ENCODE data around the gene EPHA2.
A peak's percentile ranks its signal among the peaks of the same experiment; 100 is the strongest.

EPHA2 gene

GRCh38 chr1:16088996-16089395 lies 66.9 kb downstream of the EPHA2 start:
- no peak for DNase-seq

DNA sequence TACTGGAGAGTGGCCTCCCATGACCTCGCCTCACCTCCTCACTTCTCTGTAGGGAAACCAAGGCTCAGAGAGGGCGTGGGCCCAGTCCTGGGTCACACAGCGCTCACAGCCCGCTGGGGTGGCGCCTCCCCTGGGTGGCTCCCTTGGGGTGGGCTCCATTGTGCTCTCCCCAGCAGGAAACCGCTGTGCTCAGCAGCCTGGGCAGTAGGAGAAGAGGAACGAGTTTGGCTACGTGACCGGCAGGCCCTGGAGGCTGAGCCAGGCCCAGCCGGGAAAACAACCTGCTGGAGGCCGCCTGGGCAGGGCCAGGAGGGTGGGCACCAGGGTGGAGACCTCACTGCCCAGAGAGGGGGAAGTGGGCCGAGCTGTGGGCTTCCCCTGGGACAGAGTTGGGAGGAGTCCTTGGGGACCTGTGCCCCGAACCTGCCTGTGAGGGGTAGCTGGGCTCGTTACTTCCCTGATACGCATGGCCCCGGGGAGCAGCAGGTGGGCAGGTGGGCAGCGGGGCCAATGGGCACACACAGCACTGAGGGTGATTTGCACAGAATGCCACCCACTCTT lies 67.4 kb downstream of the EPHA2 start:
- DNase-seq = no peak

DNA sequence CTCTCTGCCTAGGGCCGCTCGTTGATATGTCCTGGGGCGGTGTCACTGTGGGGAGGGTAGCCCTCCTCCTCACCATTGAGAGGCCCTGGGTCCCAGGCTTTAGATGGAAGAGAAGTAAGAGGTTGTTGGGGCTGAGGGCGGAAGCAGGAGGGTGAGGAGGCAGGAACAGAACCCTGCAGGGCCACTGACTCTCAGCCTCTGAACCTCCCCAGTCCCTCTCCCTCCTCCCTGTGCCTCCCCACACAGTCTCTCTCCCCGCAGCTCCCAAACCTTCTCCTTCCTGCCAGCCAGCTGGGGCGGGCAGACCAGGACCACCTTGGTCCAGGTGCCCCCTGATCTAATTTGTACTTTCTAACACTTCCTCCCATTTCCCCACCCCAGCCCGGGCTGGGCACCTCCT lies 68.1 kb downstream of the EPHA2 start:
- no peak for DNase-seq

DNA sequence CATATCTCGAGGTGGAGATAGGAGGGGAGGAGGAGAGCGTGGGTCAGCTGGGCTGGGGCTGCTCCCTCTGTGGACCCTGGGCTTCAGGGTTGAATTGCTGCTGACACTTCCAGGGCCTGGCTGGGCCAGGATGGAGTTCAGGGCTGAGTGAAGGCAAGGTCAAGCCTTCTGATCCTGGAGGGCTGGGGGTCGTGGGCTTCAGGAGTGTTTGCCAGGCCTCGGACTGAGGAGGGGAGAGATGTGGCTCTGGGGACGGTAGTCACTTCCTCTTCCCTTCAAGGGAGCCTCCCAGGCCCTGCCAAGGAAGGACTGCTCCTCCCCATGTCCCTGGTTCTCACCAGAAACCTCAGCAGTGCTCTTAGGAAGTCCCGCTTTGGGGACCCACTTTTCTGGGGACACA lies 70.3 kb downstream of the EPHA2 start:
- peak in 2 of 3 donors; percentile 29 to 48 for DNase-seq

DNA sequence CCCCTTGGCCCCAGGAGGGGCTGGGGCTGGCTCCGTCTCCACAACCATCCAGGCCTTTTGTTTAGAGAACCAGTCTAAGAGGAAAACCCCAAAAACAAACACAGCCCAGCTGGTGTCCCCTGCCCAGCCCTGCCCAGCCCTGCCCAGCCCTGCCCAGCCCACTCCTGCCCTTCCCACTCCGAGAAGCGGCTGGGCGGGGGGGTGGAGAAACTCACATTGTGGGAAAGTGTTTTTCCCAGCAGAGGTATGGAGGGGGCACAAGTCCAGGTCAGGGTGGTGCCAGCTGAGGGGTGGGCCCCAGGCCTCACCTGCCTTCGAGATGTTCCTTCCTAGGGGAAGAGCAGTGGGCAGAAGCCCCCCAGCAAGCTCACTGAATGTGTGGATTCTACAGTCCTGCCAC lies 72.4 kb downstream of the EPHA2 start:
- no peak for DNase-seq

GRCh38 chr1:16082283-16083038 lies 73.4 kb downstream of the EPHA2 start:
- peak; percentile 69 to 84 (median 83) for DNase-seq

DNA sequence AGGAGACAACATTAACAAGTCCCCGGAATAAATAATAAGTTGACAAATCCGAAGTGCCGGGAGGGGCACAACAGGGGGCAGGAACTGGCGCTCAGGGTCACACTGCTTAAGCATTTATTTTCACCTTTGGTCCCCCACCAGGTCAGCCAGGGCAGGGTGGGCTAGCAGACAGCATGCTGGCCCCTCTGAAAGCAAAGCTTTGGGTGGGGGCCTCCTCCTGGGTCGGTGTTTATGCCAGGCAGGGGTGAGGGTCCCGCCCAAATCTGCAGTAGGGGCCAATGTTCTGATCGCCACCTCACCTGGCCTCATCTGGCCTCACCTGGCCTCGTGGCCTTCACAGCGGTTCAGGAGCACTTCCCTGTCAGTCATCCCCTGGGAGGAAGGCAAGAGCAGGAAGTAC lies 74.2 kb downstream of the EPHA2 start:
- DNase-seq = no peak

DNA sequence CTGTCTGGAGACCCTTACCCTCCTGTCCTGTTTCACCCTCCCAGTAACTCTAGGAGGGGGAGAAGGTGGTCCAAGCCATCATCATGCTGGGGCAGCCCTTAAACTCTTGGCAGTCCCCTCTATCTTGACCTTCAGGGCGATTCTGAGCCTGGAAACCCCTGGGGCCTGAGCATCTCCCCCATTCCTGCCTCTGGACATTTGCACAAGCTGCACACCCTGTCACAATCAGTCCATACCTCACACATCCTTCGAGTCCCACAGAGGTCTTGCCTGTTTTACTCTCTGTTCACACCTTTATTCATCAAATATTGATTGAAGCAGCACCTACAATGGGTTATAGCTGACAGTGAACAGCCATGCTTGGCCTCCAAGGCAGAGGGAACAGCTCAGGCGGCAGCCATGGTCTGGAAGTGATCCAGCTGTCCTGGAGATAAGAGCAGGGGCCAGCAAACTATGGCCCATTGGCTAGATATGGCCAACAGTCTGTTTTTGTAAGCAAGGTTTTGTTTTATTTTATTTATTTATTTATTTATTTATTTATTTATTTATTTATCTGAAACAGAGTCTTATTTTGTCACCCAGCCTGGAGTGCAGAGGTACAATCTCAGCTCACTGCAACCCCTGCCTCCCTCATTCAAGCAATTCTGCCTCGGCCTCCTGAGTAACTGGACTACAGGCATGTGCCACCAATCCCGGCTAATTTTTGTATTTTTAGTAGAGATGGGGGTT lies 75.3 kb downstream of the EPHA2 start:
- no peak for DNase-seq

GRCh38 chr1:16078925-16079656 lies 76.8 kb downstream of the EPHA2 start:
- DNase-seq = peak; percentile 72 to 81 (median 78)

DNA sequence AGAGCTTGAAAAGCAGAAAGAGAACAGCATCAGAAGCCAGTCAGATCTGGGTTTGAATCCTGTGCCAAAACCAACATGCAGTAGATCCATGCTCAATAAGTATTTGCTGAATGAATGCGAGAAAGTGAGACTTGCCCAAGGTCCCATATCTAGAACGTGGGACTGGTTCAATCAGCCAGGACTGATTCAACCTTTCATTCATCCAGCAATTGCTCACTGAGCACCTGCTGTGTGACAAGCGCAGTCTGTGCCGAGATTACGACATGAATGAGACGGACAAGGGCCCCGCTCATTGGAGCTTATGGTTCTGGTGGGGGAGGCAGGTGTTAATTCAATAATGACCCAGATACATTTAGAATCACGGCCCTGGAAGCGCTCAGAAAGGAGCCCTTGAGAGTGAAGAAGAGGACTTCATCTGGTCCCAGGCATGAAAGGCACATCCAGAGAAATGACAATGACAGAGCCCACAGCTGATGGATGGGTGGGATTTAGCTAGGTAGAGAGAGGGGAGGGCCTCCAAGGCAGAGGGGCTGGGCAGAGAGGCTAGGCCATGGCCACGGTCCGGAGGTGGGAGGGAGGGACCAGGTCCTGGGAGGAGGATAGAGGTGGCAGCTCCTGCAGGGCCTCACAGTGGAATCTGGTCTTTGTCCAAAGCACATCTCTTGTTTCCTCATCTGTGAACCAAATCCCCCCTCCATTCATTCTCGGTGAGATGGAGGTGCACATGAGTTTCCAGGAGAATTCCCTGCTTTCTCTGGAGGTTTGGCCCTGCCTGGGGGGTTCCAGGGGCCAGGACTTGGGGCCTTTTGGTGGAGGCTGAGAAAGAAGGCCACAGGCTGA lies 78.2 kb downstream of the EPHA2 start:
- DNase-seq = no peak

DNA sequence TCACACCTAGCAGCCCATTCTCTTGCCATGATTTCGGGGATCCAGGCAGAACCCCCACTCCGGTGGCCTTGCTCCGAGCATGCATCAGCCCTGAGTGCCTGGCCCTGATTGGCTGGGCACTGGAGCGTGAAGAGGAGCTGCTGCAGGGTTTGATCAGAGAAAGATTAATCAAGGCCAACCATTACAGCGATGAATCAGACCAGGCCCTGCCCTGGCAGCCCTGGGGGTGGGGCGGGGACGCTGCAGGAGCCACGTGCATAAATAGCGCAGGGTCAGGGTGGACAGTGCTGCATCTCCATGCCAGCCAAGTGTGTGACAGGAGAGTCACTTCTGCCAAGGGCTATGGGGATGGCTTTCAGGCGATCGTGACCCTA lies 79.0 kb downstream of the EPHA2 start:
- no peak for DNase-seq

- DNase-seq = peak; percentile 27 to 34 (median 29)
Observed at GRCh38 chr1:16076031-16076864, 79.6 kb downstream of the EPHA2 start.

- DNase-seq = no peak
Observed at GRCh38 chr1:16075337-16076030, 80.4 kb downstream of the EPHA2 start.

Measured in suppressor macrophage treated with lipopolysaccharide for 1 hour (primary cell).